Vagina (tissue), 2 donors: ENCODE results near the gene DFFB.

Experiments used
- POLR2A ChIP-seq, 2 donors: fragments of 450-650 bp; IDR thresholded peaks; one replicate each; pipeline ENCODE4 v1.6.1; 2017; ENCODE audit warnings: antibody characterized with exemption in 2 of 2, mild to moderate bottlenecking in 2 of 2, moderate library complexity in 2 of 2
- POLR2AphosphoS5 ChIP-seq, 2 donors: sonication (generic); formaldehyde crosslinking; IDR thresholded peaks; one replicate each; pipeline ENCODE4 v1.9.0; 2017; ENCODE audit warnings: antibody characterized with exemption in 2 of 2, mild to moderate bottlenecking in 2 of 2, low read depth in 1 of 2; ENCODE audit not compliant: insufficient read depth in 1 of 2

GRCh38 chr1:3886106-3886670, 28.9 kb downstream of the DFFB start:
- TF ChIP-seq POLR2AphosphoS5 (IDR thresholded peaks at IDR 0.05; ENCODE audit: insufficient read depth in 1 of 2, low read depth in 1 of 2) (no peak), POLR2A (IDR thresholded peaks at IDR 0.05) (no peak)
